Mucosa of descending colon (tissue), 3 donors: ENCODE data around the gene NGFR. TPM values are rescaled to one million over a fixed set of nuclear protein-coding genes. Genes with fewer than 3 reads are reported as not detected.
A peak's percentile ranks its signal among the peaks of the same experiment; 100 is the strongest.
"Not testable (repeated sequence)": the region's sequence is repeated elsewhere in the genome, so short reads cannot be mapped to it uniquely, and the experiment has no call there.

Experiments used
- ATAC-seq: fragments of 200-7000 bp; cut with Tn5 transposase; one replicate; pipeline ENCODE4 v1.9.1; 2020; ENCODE audit warnings: mild to moderate bottlenecking, moderate library complexity
- DNase-seq, 3 donors: peaks; one replicate each; pipeline ENCODE4 v3.0.0-alpha.2; 2020
- H3K36me3 ChIP-seq: fragments of 200-600 bp; one replicate; pipeline ENCODE4 v1.8.0; 2021; ENCODE audit warnings: low read depth, mild to moderate bottlenecking
- H3K4me1 ChIP-seq: fragments of 200-600 bp; one replicate; pipeline ENCODE4 v1.8.0; 2021; ENCODE audit warnings: low read depth, mild to moderate bottlenecking
- H3K4me3 ChIP-seq: fragments of 200-600 bp; one replicate; pipeline ENCODE4 v1.8.0; 2021; ENCODE audit warnings: mild to moderate bottlenecking
- H3K9me3 ChIP-seq: fragments of 200-600 bp; one replicate; pipeline ENCODE4 v1.8.0; 2021; ENCODE audit warnings: mild to moderate bottlenecking
- intact Hi-C, 2 donors: fragments of 100-400 bp; cut with DNase I in 1 of 2; cut with micrococcal nuclease in 1 of 2; formaldehyde crosslinking; loops; one replicate each; pipeline versions ENCODE4 v1.11.0 to v1.11.1; 2022; cut with DNase I, micrococcal nuclease
- total RNA-seq, 3 donors: library from RNA; stranded (reverse); fragmentation: NEBNext Ultra II Directional in 2 of 3; extraction: Animal tissue kit (Norgen Biotek cat#: 25700) in 2 of 3; gene quantifications; one replicate each; pipeline versions ENCODE4 v1.2.1 to v1.2.4, GENCODE V29; 2021 to 2023
- TF ChIP-seq, protein P1 (sequence below): fragments of 200-600 bp; IDR thresholded peaks from one replicate; pipeline ENCODE4 v1.8.0; 2022; ENCODE audit warnings: antibody characterized with exemption, mild to moderate bottlenecking
- donor health status: DM: no; HTN: no; CAD: no; lungs with moderate emphysema.
- donor health status: DM: no; HTN: no; CAD: no.
- donor health status: DM: no; HTN: yes; CAD: no.

NGFR gene
- total RNA-seq, 3 donors from 2014 or later: 1.0 to 11.9 (median 2.0) TPM

- intact Hi-C loops: no loop called here
- H3K4me3 ChIP-seq: no peak overlapping the region
- TF ChIP-seq, protein P1, sequence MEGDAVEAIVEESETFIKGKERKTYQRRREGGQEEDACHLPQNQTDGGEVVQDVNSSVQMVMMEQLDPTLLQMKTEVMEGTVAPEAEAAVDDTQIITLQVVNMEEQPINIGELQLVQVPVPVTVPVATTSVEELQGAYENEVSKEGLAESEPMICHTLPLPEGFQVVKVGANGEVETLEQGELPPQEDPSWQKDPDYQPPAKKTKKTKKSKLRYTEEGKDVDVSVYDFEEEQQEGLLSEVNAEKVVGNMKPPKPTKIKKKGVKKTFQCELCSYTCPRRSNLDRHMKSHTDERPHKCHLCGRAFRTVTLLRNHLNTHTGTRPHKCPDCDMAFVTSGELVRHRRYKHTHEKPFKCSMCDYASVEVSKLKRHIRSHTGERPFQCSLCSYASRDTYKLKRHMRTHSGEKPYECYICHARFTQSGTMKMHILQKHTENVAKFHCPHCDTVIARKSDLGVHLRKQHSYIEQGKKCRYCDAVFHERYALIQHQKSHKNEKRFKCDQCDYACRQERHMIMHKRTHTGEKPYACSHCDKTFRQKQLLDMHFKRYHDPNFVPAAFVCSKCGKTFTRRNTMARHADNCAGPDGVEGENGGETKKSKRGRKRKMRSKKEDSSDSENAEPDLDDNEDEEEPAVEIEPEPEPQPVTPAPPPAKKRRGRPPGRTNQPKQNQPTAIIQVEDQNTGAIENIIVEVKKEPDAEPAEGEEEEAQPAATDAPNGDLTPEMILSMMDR: no peak
- ATAC-seq: no peak
- H3K36me3 ChIP-seq: no peaks in the 10 kb centered on the region
- no peaks in the 10 kb centered on the region for H3K9me3 ChIP-seq
- no peak for DNase-seq
- H3K4me1 ChIP-seq: no peaks in the 10 kb centered on the region
Measured at GRCh38 chr17:49547566-49547965, 52.5 kb downstream of the NGFR start.

- intact Hi-C loops: no loop called here
- DNase-seq (no peak), ATAC-seq (no peak)
- H3K4me3 ChIP-seq: no peak overlapping the region
- no peaks in the 10 kb centered on the region for H3K36me3 ChIP-seq
- no peaks in the 10 kb centered on the region for H3K4me1 ChIP-seq
- H3K9me3 ChIP-seq: no peaks in the 10 kb centered on the region
- TF ChIP-seq, protein P1: no peak
Measured at GRCh38 chr17:49548051-49548505, 53.0 kb downstream of the NGFR start.

GRCh38 chr17:49548506-49549310, 53.6 kb downstream of the NGFR start:
- intact Hi-C loops: no loop called here
- peak; percentile 31 for ATAC-seq

DNA sequence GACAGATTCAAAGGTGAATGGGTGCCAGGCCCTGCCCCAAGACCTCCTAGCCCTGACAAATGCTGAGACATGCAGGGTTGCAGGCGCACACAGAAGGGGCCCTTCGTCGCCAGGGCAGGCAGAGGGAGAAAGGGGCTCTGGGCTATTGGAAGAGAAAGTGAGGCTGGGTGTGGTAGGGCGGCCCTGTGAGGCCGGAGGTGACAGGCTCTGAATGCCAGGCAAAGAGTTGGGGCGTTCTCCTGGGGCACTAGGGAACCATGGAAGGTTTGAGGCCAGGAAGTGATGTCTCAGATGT, 54.2 kb downstream of the NGFR start:
- no peak for DNase-seq
- Histone ChIP-seq H3K36me3 (no peaks in the 10 kb centered on the region), H3K4me3 (no peak overlapping the region), H3K9me3 (no peaks in the 10 kb centered on the region), H3K4me1 (no peaks in the 10 kb centered on the region)
- TF ChIP-seq, protein P1: no peak
- intact Hi-C loops: no loop called here
- no peak for ATAC-seq

More at GRCh38 chr17:49548506-49549310, 53.6 kb downstream of the NGFR start:
- peak in 1 of 3 donors; percentile 52 for DNase-seq
- no peaks in the 10 kb centered on the region for H3K36me3 ChIP-seq
- H3K4me1 ChIP-seq: no peaks in the 10 kb centered on the region
- TF ChIP-seq, protein P1: no peak
- H3K9me3 ChIP-seq: no peaks in the 10 kb centered on the region
- no peak overlapping the region for H3K4me3 ChIP-seq

DNA sequence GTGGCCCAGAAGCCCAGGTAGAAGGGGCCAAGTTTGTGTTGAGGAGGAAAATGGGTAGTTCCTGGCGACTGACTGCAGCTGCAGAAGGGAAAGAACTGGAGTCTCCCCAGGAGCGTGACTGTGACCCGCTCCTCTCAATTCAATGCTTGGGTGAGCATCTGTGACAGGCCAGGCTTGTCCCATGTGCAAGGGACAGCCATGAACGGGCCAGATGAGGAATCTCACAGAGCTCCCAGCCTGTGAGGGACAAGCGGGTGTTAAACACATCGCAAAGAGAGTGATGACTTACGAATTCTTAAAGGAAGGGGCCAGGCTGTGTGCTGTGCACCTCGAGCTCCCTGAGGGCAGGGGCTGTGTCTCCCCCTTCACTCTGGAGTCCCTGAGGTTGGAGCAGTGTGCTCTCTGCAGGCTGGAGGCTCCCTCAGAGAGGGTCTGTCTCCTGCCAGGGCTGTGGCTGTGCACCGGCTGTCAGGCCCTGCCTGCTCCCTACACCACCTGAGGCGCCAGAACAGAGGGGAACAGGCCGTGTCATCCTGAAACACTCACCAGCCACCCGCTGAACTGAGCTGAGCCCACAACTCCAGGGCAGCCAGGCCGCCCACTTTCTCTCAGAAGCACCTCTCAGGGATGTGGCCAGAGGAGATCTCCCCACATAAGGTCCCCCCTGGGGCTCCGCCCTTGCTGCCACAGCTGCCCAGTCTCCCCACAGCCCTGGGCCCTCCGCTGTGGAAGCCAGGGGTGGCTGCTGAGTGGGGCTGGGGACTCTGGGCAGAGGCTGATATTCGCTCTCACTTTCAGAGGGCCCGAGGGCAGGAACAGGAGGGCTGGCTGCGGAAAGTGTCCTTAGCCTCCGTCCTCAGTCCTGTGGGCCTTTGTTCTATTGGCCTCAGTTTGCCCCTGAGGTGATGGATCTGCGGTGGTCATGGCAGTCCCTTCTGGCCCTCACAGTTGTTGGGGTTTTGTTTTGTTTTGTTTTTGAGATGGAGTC, 54.9 kb downstream of the NGFR start:
- Histone ChIP-seq H3K4me3 (no peak overlapping the region), H3K36me3 (no peaks in the 10 kb centered on the region), H3K9me3 (no peaks in the 10 kb centered on the region), H3K4me1 (no peaks in the 10 kb centered on the region)
- intact Hi-C loops: loop anchor here (10.0 kb wide), 4 partner anchors 55 to 235 kb away; partner anchors contain the start of gene NGFR (in 1 of the 2)
- TF ChIP-seq, protein P1: no peak
- no peak for ATAC-seq
- DNase-seq: no peak

- not testable (repeated sequence) for H3K4me1 ChIP-seq, DNase-seq, ATAC-seq, H3K36me3 ChIP-seq, H3K4me3 ChIP-seq, H3K9me3 ChIP-seq
- intact Hi-C loops: loop anchor here (10.0 kb wide), 4 partner anchors 56 to 236 kb away; partner anchors contain the start of gene NGFR (in 1 of the 2)
Measured at GRCh38 chr17:49550764-49551163, 55.7 kb downstream of the NGFR start.
